SU-DHL-6 (cell line): ENCODE measurements around the gene STRBP.
A peak's percentile ranks its signal among the peaks of the same experiment; 100 is the strongest.

Experiments used
- H2AFZ ChIP-seq: fragments of 200-600 bp; sonication (generic); 2 replicates; pipeline ENCODE4 v1.6.1; 2014; ENCODE audit warnings: low read depth, mild to moderate bottlenecking, moderate library complexity, mixed read lengths, antibody characterized with exemption, low read length; ENCODE audit not compliant: severe bottlenecking
- H3F3A ChIP-seq: fragments of 200-600 bp; shearing (Covaris generic); 2 replicates; pipeline ENCODE4 v1.6.0; 2016; ENCODE audit warnings: antibody characterized with exemption, mild to moderate bottlenecking; ENCODE audit not compliant: insufficient read depth
- H3K27ac ChIP-seq: fragments of 200-600 bp; sonication (generic); 2 replicates; pipeline ENCODE4 v1.5.1; 2016; ENCODE audit warnings: low read depth, mild to moderate bottlenecking, low read length, moderate library complexity, mixed read lengths
- H3K27me3 ChIP-seq: fragments of 200-600 bp; sonication (generic), shearing (Covaris generic); 2 replicates; pipeline ENCODE4 v1.6.0; 2014; ENCODE audit warnings: mild to moderate bottlenecking, low read length
- H3K36me3 ChIP-seq: fragments of 200-600 bp; sonication (generic); 2 replicates; pipeline ENCODE4 v1.6.1; 2014; ENCODE audit warnings: mild to moderate bottlenecking, low read length, mixed read lengths
- H3K4me2 ChIP-seq: fragments of 300-600, 200-600 bp; shearing (Covaris generic), sonication (generic); 2 replicates; pipeline ENCODE4 v1.6.0; 2014; ENCODE audit warnings: low read length, low read depth, mild to moderate bottlenecking; ENCODE audit not compliant: poor library complexity, severe bottlenecking
- H3K4me3 ChIP-seq: fragments of 200-600 bp; sonication (generic); 2 replicates; pipeline ENCODE4 v1.5.1; 2014; ENCODE audit warnings: antibody characterized with exemption, low read length, mild to moderate bottlenecking, mixed read lengths; ENCODE audit not compliant: insufficient read depth, poor library complexity, severe bottlenecking
- H3K79me2 ChIP-seq: fragments of 200-600 bp; sonication (generic); 2 replicates; pipeline ENCODE4 v1.6.1; 2014; ENCODE audit warnings: mild to moderate bottlenecking, low read length, moderate library complexity; ENCODE audit not compliant: insufficient read depth
- H3K9ac ChIP-seq: fragments of 200-600 bp; sonication (generic); 2 replicates; pipeline ENCODE4 v1.7.0; 2014; ENCODE audit warnings: mild to moderate bottlenecking, low read length
- H3K9me2 ChIP-seq: fragments of 200-600 bp; sonication (generic); replicated peaks from 2 replicates; pipeline ENCODE4 v1.6.1; 2014; ENCODE audit warnings: low read length; ENCODE audit not compliant: insufficient read depth
- H3K9me3 ChIP-seq: fragments of 200-600 bp; sonication (generic); 2 replicates; pipeline ENCODE4 v1.6.1; 2014; ENCODE audit warnings: low read length, mixed read lengths; ENCODE audit not compliant: insufficient read depth
- H4K20me1 ChIP-seq: fragments of 200-600 bp; sonication (generic); 2 replicates; pipeline ENCODE4 v1.6.1; 2014; ENCODE audit warnings: low read depth, mild to moderate bottlenecking, antibody characterized with exemption, low read length, moderate library complexity, mixed read lengths
- EZH2phosphoT487 ChIP-seq: fragments of 200-600 bp; sonication (generic), shearing (Covaris generic); conservative IDR thresholded peaks from 2 replicates; pipeline ENCODE4 v1.6.1; 2018; ENCODE audit warnings: mild to moderate bottlenecking, antibody characterized with exemption, low read length, moderate library complexity, mixed read lengths
- TF ChIP-seq, protein P1 (sequence below): fragments of 200-600 bp; sonication (generic); IDR thresholded peaks from one replicate; pipeline ENCODE4 v1.5.1; 2017; ENCODE audit warnings: antibody characterized with exemption, mild to moderate bottlenecking, low read length, moderate library complexity; ENCODE audit not compliant: insufficient read depth, poor library complexity, severe bottlenecking

The STRBP gene

GRCh38 chr9:123218831-123219230, 49.6 kb downstream of the STRBP start:
- TF ChIP-seq EZH2phosphoT487, result no peak
- TF ChIP-seq, protein P1, sequence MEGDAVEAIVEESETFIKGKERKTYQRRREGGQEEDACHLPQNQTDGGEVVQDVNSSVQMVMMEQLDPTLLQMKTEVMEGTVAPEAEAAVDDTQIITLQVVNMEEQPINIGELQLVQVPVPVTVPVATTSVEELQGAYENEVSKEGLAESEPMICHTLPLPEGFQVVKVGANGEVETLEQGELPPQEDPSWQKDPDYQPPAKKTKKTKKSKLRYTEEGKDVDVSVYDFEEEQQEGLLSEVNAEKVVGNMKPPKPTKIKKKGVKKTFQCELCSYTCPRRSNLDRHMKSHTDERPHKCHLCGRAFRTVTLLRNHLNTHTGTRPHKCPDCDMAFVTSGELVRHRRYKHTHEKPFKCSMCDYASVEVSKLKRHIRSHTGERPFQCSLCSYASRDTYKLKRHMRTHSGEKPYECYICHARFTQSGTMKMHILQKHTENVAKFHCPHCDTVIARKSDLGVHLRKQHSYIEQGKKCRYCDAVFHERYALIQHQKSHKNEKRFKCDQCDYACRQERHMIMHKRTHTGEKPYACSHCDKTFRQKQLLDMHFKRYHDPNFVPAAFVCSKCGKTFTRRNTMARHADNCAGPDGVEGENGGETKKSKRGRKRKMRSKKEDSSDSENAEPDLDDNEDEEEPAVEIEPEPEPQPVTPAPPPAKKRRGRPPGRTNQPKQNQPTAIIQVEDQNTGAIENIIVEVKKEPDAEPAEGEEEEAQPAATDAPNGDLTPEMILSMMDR, result no peak
- Histone ChIP-seq H3K9me2 (no peaks in the 10 kb centered on the region), H3F3A (peaks cover 11% of the 10 kb centered on the region), H3K27ac (no peak overlapping the region), H3K4me3 (no peak overlapping the region), H3K36me3 (peaks cover 27% of the 10 kb centered on the region; the same call in 1 of the 2 replicates), H3K27me3 (no peaks in the 10 kb centered on the region), H2AFZ (no peak overlapping the region), H3K4me2 (no peak overlapping the region), H3K9ac (no peak overlapping the region), H3K79me2 (peaks cover 99% of the 10 kb centered on the region), H3K9me3 (no peaks in the 10 kb centered on the region), H4K20me1 (peaks cover 18% of the 10 kb centered on the region)

- Histone ChIP-seq H3K36me3 (peaks cover 17% of the 10 kb centered on the region; the same call in 1 of the 2 replicates), H4K20me1 (peaks cover 16% of the 10 kb centered on the region), H3K4me3 (no peak overlapping the region), H2AFZ (no peak overlapping the region), H3F3A (peaks cover 16% of the 10 kb centered on the region), H3K4me2 (no peak overlapping the region), H3K9ac (no peak overlapping the region), H3K27ac (peak overlapping the region; percentile 21; the same call in 1 of the 2 replicates), H3K9me3 (no peaks in the 10 kb centered on the region), H3K27me3 (no peaks in the 10 kb centered on the region), H3K9me2 (no peaks in the 10 kb centered on the region), H3K79me2 (peaks cover 99% of the 10 kb centered on the region)
- TF ChIP-seq, protein P1, result no peak
- no peak for TF ChIP-seq EZH2phosphoT487
These were observed 51.2 kb downstream of the STRBP start for GRCh38 chr9:123217128-123217654.

- Histone ChIP-seq H3K36me3 (peaks cover 13% of the 10 kb centered on the region; the same call in 1 of the 2 replicates), H3K4me2 (no peak overlapping the region), H3K9me3 (no peaks in the 10 kb centered on the region), H3K79me2 (peaks cover 99% of the 10 kb centered on the region), H3K4me3 (no peak overlapping the region), H3F3A (peaks cover 23% of the 10 kb centered on the region), H3K27me3 (no peaks in the 10 kb centered on the region), H3K27ac (peak overlapping the region; percentile 21; the same call in 1 of the 2 replicates), H2AFZ (no peak overlapping the region), H3K9me2 (no peaks in the 10 kb centered on the region), H4K20me1 (peaks cover 16% of the 10 kb centered on the region), H3K9ac (no peak overlapping the region)
- TF ChIP-seq, protein P1, result no peak
- no peak for TF ChIP-seq EZH2phosphoT487
These were observed 52.1 kb downstream of the STRBP start for GRCh38 chr9:123216251-123216797.
